Measurements from ENCODE around the gene FNBP1.

DNA sequence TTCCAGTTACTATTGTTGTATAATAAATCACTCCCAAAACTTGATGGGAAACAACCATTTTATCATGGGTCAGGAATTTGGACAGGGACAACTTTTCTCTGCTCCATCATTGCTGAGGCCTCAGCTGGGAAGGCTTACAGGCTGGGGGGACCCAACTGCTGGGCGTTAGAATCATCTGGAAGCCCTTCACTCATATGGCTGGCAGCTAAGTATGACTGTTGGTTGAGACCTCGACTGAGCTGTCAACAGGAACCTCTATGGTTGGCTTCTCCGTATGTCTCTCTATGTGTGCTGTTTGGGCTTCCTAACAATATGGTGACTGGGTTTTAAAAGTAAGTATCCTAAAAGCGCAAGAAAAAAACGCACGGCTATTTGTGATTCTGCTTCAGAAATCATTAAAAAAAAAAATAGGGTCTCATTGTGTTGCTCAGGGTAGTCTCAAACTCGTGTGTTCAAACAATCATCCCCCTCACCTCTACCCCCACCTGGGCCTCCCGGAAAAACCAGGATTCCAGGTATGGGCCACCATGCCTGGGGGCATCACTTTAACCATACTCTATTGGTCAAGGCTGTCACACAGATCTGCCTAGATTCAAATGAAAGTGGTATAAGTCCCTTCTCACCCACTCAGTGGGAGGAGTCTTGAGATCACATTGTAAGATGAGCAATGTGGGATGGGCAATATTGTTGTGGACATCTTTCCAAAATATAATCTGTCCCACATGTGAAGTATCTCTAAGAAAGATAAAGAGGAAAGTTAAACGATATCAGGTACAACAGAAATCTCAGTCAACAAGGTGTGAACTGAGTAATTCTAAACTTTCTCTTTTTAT is 15.2 kb downstream of the FNBP1 start:
- TF ChIP-seq, protein P1, sequence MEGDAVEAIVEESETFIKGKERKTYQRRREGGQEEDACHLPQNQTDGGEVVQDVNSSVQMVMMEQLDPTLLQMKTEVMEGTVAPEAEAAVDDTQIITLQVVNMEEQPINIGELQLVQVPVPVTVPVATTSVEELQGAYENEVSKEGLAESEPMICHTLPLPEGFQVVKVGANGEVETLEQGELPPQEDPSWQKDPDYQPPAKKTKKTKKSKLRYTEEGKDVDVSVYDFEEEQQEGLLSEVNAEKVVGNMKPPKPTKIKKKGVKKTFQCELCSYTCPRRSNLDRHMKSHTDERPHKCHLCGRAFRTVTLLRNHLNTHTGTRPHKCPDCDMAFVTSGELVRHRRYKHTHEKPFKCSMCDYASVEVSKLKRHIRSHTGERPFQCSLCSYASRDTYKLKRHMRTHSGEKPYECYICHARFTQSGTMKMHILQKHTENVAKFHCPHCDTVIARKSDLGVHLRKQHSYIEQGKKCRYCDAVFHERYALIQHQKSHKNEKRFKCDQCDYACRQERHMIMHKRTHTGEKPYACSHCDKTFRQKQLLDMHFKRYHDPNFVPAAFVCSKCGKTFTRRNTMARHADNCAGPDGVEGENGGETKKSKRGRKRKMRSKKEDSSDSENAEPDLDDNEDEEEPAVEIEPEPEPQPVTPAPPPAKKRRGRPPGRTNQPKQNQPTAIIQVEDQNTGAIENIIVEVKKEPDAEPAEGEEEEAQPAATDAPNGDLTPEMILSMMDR (conservative IDR thresholded peaks at IDR 0.05), result no peak
- no peak for TF ChIP-seq EZH2 (IDR thresholded peaks at IDR 0.05; ENCODE audit: low read depth)

Data from PC-9 (cell line).